NOMO-1 (cell line): Measurements from ENCODE around the gene ATG2B.

Experiments used
- DNase-seq, 2 experiments: peaks; one replicate each; lab custom pipeline; 2025; ENCODE audit not compliant: unreplicated experiment in 2 of 2; lab: John Stamatoyannopoulos, UW

The ATG2B gene, protein sequence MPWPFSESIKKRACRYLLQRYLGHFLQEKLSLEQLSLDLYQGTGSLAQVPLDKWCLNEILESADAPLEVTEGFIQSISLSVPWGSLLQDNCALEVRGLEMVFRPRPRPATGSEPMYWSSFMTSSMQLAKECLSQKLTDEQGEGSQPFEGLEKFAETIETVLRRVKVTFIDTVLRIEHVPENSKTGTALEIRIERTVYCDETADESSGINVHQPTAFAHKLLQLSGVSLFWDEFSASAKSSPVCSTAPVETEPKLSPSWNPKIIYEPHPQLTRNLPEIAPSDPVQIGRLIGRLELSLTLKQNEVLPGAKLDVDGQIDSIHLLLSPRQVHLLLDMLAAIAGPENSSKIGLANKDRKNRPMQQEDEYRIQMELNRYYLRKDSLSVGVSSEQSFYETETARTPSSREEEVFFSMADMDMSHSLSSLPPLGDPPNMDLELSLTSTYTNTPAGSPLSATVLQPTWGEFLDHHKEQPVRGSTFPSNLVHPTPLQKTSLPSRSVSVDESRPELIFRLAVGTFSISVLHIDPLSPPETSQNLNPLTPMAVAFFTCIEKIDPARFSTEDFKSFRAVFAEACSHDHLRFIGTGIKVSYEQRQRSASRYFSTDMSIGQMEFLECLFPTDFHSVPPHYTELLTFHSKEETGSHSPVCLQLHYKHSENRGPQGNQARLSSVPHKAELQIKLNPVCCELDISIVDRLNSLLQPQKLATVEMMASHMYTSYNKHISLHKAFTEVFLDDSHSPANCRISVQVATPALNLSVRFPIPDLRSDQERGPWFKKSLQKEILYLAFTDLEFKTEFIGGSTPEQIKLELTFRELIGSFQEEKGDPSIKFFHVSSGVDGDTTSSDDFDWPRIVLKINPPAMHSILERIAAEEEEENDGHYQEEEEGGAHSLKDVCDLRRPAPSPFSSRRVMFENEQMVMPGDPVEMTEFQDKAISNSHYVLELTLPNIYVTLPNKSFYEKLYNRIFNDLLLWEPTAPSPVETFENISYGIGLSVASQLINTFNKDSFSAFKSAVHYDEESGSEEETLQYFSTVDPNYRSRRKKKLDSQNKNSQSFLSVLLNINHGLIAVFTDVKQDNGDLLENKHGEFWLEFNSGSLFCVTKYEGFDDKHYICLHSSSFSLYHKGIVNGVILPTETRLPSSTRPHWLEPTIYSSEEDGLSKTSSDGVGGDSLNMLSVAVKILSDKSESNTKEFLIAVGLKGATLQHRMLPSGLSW (N-terminal part only)

DNA sequence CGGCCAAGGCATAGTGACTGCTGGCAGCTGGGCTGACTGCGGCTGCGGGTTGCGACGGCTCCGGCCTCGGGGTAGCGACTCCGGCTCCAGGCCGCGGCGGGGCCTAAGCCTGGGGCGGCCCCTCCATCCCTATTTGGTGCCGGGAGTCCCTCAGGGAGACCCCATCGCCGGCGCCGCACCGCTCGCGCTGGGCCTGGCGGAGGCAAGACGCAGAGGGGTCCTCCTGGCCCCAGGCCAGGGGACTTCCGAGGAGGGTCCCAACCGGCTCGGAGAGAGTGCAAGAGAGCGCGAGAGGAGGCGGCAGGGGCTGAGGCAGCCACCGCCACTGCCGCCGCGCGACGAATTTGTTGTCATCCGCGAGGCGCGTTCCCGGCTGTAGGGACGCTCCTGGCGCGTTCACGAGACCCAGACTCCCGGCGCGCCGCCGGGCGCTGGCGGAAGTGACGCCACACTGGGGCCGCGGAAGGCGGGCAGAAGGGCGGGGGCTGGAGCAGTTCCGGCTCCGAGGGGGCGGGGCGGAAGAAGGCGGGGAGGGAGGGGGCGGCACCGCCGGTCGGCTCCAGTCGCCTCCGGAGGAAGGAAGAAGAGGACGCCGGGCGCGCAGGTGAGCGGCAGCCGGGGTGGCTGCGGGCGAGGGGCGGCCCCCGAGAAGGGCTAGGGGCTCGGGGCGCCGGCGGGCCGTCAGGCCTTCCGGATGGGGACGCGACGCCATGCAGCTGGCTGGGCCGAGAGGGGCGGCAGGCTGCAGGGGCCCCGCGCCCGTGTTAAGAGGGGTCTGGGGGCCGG lies at the start of gene ATG2B, which contains the start of gene GSKIP:
TSS of gene ATG2B (minus strand) at position 377 of the 786 bp plus-strand sequence. CDS start at position 12, 365 bp downstream.
TSS of gene GSKIP (plus strand) at position 562 of the 786 bp plus-strand sequence. CDS start 18,722 bp downstream, outside the sequence.
- DNase-seq: peak; percentile 80 to 91

DNA sequence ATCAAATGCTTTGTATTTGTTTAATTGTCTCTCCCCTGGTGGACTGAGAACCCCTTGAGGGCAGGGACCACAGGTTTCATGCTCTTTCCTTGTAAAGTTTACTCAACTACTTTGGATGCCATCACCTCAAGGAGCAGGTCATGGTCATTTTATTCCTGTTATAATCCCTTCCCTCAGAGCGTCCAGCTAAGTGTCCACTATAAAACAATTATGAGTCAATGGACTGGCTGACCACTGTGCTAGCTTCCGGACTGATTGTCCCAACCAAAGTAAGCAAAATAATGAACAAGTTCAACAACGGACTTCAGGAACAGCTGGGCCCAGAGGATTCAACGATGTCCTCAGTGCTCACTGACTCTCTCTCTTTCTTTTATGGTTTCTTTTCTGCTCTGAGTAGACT lies 47.0 kb upstream of the ATG2B start:
- DNase-seq: no peak

DNA sequence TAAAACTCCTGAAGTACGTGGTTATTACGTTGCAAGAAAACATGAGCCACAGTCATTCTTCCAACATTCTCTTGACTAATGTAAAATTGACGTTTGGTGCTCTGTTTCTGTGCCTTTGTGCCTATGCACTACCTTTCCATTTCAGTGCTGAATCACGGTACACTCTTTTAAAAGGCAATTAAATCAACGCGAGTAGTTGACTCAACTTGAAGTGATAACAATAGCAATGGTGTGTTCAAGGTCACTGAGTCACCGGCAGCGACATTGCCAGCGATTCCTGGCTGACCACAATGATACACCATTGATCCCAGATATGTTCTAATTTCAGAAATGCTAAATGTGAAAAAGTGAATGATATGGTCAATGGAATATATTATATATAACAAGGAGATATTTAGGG lies 46.6 kb upstream of the ATG2B start:
- DNase-seq: no peak

DNA sequence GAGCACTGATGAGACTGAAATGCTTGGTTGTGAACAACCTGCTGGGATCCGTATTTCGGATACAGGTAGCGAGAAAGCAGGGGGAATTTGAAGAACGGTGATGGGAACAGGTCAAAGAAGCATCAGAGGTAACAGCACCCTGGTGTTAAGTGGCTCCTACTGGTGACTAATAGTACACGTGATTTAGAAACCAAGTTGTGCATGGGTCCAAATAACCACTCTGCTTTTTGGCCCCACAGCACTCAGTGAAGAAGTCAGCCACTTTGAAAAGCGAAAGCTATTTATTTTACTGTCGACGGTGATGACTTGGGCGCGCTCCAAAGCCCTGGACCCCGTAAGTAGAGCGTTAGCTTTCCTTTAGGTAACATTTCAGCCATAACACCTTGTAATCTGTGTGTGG lies 45.5 kb upstream of the ATG2B start:
- no peak for DNase-seq

DNA sequence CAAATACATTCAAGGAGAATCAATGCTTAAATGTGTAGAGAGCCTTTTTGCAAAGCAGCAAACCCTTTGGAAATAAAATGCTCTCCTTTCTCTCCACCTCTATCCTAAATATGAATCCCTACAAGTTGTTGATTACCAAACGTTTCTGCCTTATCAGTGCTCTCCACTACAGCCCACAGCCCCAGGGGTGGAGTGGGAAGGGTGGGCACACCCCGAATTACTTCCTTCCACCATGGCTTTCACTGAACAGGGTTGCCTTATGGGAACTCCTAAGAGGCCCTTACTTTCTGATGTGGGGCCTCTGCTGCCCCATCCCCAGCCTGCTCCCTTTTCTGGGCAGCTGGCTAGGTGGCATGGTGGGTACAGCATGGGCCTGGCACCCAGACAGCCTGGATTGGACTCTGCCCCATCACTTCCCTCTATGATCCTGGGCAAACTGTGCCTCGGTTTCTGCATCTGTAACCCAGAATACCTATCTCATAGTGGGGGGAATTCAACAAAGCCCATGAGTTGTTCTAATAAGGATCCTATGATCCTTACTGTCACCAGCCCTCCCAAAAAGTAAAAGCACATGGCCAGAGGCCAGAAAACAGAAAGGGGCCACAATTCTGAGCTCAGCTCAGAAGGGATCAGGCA lies 44.9 kb upstream of the ATG2B start:
- no peak for DNase-seq

DNA sequence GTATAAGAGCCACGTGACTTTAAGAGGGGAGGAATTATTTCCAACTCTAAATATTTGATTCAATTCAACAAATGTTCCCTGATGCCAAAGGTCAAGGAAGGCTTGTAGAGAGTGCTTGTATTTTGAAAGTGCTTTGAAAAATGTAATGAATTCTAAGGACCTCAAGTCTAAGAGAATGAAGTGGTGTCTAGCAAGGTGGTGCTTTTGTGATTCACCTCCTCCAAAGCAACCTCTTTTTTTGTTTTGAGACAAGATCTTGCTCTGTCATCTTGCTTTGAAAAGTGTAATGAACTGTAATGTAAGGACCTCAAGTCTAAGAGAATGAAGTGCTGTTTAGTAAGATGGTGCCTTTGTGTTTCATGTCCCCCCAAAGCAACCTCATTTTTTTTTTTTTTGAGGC lies 42.5 kb upstream of the ATG2B start:
- DNase-seq: no peak

DNA sequence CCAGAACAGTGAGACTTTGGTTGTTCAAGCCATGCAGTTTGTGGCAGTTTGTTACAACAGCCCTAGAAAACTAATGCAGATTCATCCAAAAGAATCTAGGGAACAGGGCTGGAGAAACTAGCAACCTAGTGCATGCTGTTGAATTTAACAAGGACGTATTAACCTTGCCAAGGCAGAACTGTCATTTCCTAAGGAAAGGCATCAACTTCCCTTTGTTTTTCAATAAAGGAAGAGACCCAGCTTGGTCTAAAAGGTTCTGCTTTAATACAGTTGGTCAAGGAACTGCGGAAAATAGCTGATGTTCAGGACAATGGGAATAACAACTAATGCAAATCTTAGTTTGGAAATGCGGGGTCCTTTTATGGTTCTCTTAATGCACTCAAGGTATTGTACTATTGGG lies 40.3 kb upstream of the ATG2B start:
- no peak for DNase-seq

DNA sequence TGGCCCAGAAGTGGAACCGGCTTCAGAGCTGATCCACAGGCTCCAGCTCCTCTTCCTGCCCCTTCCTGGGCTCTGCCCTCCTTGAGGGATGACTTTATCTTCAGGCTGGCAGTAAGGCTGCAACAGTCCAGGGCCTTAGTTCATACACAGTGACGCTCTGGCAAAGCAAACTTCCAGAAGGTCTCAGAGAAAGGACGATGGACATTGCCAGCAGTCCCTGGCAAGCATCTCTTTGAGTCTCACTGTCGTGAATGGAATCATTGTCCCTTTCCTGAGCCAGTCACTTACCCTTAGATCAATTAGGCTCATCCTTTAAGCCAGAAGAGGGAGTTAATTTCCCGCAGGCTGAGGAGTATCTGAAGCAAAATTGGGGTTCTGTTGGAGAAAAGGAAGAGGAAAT lies 37.4 kb upstream of the ATG2B start:
- no peak for DNase-seq

DNA sequence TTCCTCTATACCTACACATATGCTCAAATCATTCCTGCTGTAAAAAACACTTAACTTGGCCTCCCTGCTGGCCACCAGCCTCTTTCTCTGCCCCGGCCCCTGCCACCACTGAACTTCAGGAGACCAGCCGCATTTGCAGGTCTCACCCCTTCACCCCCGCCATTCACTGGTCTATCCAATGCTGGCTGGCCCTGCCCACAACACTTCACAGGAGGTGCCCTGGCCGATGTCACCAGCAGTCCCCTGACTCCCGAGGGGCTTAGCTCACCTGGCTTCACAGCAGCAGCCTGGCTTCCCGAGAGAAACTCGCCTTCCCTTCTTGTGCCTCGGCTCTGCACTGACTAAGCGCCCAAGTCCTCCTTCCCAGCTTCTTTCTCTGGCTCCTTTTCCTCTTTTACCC lies 36.3 kb upstream of the ATG2B start:
- DNase-seq: no peak

DNA sequence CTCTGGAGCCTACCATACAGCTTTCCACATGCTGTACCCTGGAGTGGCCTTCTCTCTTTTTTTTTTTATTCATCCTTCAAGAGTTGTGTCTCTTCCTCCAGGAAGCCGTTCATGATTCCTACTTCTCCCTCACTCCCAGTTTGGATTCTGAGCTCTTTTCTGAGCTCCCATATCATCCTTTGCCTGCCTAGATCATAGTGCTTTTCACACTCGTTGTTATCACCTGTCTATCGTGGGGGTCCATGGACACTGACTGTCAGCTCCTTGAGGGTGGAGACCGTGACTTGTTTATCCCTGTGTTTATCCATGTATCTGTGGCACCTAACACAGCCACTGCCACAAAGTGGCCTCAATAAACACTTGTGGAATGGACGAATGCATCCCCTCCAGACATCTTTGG lies 35.8 kb upstream of the ATG2B start:
- DNase-seq: no peak

DNA sequence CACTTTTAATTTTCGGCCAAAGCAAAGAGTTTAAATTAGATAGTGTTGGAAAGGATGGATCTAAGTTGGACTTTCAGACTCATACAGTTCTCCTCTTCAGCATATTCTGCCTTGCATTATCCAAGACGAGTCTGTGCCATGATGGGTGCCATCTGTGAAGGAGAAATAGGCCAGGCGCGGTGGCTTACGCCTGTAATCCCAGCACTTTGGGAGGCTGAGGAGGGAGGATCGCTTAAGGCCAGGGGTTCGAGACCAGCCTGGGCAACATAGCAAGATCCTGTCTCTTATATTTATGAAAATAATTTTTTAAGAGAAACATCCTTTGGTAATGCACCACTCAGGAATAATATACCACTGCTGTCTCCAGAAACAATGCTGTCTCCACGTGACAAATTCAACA lies 35.3 kb upstream of the ATG2B start:
- DNase-seq: no peak

DNA sequence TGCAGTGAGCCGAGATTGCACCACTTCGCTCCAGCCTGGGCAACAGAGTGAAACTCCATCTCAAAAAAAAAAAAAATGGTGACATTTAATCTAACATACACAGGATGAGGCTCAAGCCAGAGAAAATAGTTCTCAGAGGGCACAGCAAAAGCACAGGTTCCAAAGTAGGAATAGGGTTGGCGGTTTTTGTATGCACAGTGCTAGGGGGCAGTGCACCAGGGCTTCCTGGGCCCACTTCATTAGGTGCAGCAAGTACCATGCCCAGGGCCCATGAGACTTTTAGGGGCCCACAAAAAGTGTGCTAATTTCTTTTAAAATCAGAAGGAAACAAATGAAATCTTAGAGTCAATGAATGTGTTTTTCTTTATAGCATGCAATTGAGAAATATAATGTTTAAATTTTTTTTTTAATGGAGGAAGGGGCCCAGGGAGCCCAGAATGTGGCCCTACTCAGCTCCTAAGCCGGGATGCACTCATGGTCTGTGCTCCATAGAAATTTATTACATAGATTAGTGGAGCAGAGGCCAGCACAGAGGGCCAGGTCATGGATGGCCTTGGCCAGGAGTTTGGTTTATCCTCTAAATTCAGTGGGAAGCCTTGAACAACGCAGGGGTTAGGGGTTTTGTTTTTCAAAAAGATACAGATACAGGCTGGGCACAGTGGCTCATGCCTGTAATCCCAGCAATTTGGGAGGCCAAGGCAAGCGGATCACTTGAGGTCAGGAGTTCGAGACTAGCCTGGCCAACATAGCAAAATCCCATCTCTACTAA lies 31.1 kb upstream of the ATG2B start:
- DNase-seq: no peak

DNA sequence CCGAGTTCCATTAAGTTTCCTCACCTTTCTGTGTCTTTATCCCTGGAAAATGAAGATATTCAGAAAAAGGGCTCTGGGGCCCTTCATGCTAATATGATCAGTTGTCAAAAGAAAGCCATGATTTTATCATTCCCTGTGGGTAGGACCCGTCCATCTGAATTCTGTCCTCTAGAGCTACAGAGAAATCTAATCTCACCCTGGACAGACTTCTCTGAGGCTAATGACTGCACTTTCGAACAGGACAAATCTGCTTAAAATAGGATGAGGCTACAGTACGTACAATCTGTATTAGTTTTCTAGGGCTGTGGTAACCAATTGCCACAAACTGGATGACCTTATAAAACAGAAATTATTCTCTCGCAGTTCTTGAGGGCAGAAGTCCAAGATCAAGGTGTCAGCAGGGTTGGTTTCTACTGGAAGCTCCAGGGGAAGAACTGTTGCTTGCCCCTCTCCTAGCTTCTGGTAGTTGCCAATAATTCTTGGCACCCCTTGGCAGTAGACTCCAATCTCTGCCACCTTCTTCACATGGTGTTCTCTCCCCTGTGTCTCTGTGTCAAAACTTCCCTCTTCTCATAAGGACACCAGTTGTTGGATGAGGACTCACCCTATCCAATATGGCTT lies 30.0 kb upstream of the ATG2B start:
- no peak for DNase-seq

DNA sequence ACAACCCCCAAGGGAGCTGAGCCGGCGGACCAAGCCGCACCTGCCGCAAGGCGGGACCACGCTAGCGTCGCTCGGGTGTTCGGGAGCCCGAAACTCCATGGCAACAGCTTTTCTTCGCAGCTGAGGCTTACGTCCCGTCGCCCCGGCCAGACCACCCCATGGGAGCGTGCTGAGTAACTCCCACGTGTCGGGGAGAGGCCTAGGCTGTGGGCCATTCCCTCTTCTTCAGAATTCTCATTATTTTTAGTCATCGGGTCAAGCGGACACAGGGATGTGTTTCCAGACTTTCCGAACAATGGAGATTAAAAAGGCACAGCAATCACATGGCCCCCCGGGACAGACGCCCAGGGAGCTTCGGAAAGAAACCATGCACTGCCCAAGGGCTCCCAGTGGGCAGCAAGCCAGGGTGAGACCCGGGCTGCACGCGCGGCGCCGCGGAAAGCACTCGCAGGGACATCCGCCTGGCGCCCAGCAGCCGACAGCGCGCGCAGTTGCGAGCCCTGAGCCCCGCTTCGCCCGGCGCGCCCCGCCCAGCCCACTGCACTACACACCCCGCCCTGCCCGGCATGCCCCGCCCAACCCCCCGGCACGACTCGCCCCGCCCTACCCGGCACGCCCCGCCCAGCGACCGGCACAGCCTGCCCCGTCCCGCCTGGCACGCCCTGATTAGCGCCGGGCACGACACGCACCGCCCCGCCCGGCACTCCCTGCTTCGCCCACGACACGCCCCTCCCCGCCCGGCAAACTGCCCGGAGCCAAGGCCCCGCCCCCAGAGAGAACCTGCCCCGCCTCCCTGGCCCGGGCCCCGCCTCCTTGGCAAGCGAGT lies 28.4 kb upstream of the ATG2B start:
- DNase-seq: peak; percentile 90 to 97

DNA sequence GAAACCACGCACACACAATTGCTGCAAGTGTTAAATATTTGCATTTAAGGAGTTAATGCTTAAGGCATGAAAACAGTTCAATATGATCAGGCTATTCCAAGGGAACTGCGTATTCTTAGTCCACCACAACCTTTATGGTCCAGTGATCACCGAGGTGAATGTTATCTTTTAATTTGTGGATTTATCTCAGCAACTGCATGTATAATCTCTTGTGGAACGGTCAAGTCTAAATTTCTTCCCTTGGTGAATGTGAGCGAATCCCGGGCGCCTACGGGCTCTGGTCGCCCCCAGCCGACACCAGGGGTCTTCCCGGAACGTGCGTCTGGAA lies 27.8 kb upstream of the ATG2B start:
- no peak for DNase-seq

DNA sequence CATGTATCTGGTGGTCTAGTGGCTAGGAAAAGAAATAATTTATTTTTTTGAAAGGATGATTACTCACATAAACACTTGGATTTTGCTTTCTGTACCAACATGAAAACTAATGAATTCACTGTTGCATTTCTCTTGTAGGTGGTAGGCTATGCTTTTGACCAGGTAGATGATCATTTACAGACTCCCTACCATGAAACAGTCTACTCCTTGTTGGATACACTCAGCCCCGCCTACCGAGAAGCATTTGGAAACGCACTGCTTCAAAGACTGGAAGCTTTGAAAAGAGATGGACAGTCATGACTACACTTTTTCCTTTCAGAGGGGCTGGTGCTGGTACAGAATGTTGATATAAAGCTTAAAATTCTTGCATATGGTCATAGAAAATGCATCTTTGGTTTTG lies 22.2 kb upstream of the ATG2B start:
- no peak for DNase-seq

DNA sequence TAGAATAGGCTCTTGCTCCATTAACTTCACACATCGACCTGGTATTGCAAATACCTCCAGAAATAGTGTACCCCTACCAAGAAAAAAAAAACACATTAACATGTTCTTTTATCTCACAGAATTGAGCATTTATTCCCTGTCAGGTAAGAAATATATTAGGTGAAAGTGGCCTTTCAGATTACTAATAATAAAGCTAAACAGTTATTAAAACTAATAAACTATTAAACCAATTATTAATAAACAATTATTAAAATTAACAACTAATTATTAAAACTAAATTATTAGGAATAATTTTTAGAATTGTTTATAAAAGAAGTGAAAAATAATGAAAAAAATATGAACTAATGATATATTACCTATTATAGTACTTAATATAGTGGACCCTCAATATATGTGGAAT lies 21.6 kb upstream of the ATG2B start:
- no peak for DNase-seq

DNA sequence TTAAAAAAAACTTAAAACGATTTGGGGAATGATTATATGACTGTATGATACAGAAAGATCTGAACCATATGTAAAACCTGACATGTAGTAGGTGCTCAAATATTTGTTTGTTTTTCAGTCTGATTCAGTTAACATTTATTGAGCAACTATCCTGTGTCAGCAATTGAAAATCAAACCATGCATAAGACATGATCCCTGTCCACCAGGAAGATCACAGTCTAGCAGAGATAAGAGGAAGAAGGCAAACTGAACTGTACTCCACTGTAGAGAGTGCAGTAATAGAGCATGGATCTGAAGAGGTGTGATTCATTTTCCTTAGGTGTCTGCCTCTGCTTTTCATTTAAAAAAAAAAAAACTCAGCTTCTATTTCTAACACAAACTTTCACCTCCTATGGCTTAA lies 20.9 kb upstream of the ATG2B start:
- no peak for DNase-seq
